NCI-H82 (cell line): ENCODE data around the gene BRIP1.

ENCODE experiments used
- DNase-seq: peaks from one replicate; lab custom pipeline; 2025; lab: John Stamatoyannopoulos, UW

BRIP1 gene

GRCh38 chr17:61757168-61757567 lies 106.2 kb downstream of the BRIP1 start:
- no peak for DNase-seq

GRCh38 chr17:61756561-61756960 lies 106.8 kb downstream of the BRIP1 start:
- DNase-seq: no peak

- DNase-seq: no peak
These were observed 107.7 kb downstream of the BRIP1 start for GRCh38 chr17:61755668-61756067.

- DNase-seq: no peak
These were observed 108.2 kb downstream of the BRIP1 start for GRCh38 chr17:61755078-61755477.

GRCh38 chr17:61754124-61754523 lies 109.2 kb downstream of the BRIP1 start:
- no peak for DNase-seq

GRCh38 chr17:61753696-61754095 lies 109.6 kb downstream of the BRIP1 start:
- no peak for DNase-seq

GRCh38 chr17:61750656-61751055 lies 112.7 kb downstream of the BRIP1 start:
- DNase-seq: no peak

- no peak for DNase-seq
These were observed 113.4 kb downstream of the BRIP1 start for GRCh38 chr17:61749823-61750404.

- no peak for DNase-seq
These were observed 116.9 kb downstream of the BRIP1 start for GRCh38 chr17:61746248-61746985.

- no peak for DNase-seq
These were observed 118.5 kb downstream of the BRIP1 start for GRCh38 chr17:61744804-61745203.

GRCh38 chr17:61744252-61744651 lies 119.1 kb downstream of the BRIP1 start:
- DNase-seq: no peak

- DNase-seq: no peak
These were observed 119.6 kb downstream of the BRIP1 start for GRCh38 chr17:61743766-61744165.

GRCh38 chr17:61739002-61739401 lies 124.3 kb downstream of the BRIP1 start:
- no peak for DNase-seq

- DNase-seq: no peak
These were observed 125.1 kb downstream of the BRIP1 start for GRCh38 chr17:61738249-61738648.

- DNase-seq: no peak
These were observed 125.5 kb downstream of the BRIP1 start for GRCh38 chr17:61737820-61738219.

GRCh38 chr17:61736438-61736837 lies 126.9 kb downstream of the BRIP1 start:
- no peak for DNase-seq

GRCh38 chr17:61735807-61736206 lies 127.5 kb downstream of the BRIP1 start:
- no peak for DNase-seq

- DNase-seq: no peak
These were observed 128.9 kb downstream of the BRIP1 start for GRCh38 chr17:61734466-61734865.

GRCh38 chr17:61734012-61734411 lies 129.3 kb downstream of the BRIP1 start:
- DNase-seq: no peak

- DNase-seq: no peak
These were observed 130.3 kb downstream of the BRIP1 start for GRCh38 chr17:61733021-61733420.

- no peak for DNase-seq
These were observed 131.2 kb downstream of the BRIP1 start for GRCh38 chr17:61732169-61732568.

- no peak for DNase-seq
These were observed 132.0 kb downstream of the BRIP1 start for GRCh38 chr17:61731330-61731729.

GRCh38 chr17:61729690-61730268 lies 133.5 kb downstream of the BRIP1 start:
- DNase-seq: no peak
